ENCODE measurements around the gene OGDH. TPM values are rescaled to one million over a fixed set of nuclear protein-coding genes. Genes with fewer than 3 reads are reported as not detected.
A peak's percentile ranks its signal among the peaks of the same experiment; 100 is the strongest.
"Not testable (repeated sequence)": the region's sequence is repeated elsewhere in the genome, so short reads cannot be mapped to it uniquely, and the experiment has no call there.

OGDH gene
- total and polyA plus RNA-seq, 4 experiments from 2014 or later: 42.2 to 126 (median 88.8) TPM

DNA sequence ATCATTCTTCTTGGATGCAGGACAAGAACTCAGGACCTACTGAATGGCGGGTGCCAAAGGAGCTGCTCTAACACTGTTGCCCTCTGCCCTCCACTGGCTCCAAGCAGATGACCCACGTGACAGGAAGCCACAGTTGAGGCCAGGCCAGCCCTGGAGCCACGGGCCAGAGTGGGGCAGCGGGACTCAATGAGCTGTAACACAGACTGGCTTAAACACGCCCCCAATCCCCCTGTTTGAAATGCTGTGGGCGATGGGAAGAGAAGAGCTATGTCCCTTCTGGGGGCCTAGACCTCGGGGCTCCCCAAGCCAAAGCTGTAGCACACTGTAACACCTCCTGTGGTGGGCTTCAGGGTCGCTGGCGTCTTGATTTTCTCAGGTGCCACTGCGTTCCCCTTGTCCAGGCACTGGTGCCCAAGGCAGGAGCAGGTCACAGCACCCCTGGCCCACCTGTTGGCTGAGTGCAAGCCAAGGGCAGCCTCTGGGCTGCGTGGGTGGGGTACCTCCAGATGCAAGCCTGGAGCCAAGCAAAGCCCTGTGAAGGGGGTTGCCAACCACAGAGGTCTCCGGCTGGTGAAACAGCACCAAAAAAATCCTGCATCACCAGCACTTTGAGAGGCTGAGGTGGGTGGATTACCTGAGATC, 123.6 kb downstream of the OGDH start:
- Histone ChIP-seq H3K36me3 (ENCODE audit: insufficient read depth, low read length) (no peaks in the 10 kb centered on the region), H3K27me3 (ENCODE audit: insufficient read depth, low read length) (no peaks in the 10 kb centered on the region), H3K9me3 (ENCODE audit: control insufficient read depth in 1 of 2, low read length in 2 of 2) (no peaks in the 10 kb centered on the region), H3K4me3 (ENCODE audit: low read length in 2 of 2) (no peak overlapping the region), H3K4me1 (ENCODE audit: insufficient read depth, low read length) (no peaks in the 10 kb centered on the region), H3K27ac (ENCODE audit: low read depth, low read length) (no peak overlapping the region)
- Mint-ChIP-seq H3K4me1 (peaks cover 0 to 4% (median 0%) of the 10 kb centered on the region in 4 donors), H3K36me3 (no peaks in the 10 kb centered on the region), H3K4me3 (no peak overlapping the region), H3K27ac (no peak overlapping the region), H3K9me3 (no peaks in the 10 kb centered on the region), H3K27me3 (peaks cover 1 to 4% of the 10 kb centered on the region in 2 donors)
- intact Hi-C loops (cut with micrococcal nuclease): no loop called here
- no peak for DNase-seq
- ChIA-PET CTCF (ENCODE audit: partially characterized antibody) (no interaction called here), POLR2A (ENCODE audit: partially characterized antibody) (no interaction called here)

GRCh38 chr7:44732971-44733370, 126.5 kb downstream of the OGDH start:
- H3K27ac ChIP-seq (ENCODE audit: low read depth, low read length); H3K36me3 ChIP-seq (ENCODE audit: insufficient read depth, low read length); H3K27ac Mint-ChIP-seq; H3K4me1 ChIP-seq (ENCODE audit: insufficient read depth, low read length); intact Hi-C loops (cut with micrococcal nuclease); H3K36me3 Mint-ChIP-seq; H3K27me3 Mint-ChIP-seq; H3K27me3 ChIP-seq (ENCODE audit: insufficient read depth, low read length); H3K9me3 ChIP-seq (ENCODE audit: control insufficient read depth in 1 of 2, low read length in 2 of 2); H3K4me3 ChIP-seq (ENCODE audit: low read length in 2 of 2); H3K4me3 Mint-ChIP-seq; DNase-seq; H3K9me3 Mint-ChIP-seq: not testable (repeated sequence)
- H3K4me1 Mint-ChIP-seq: peaks cover 5 to 13% (median 8%) of the 10 kb centered on the region in 4 donors
- ChIA-PET CTCF (ENCODE audit: partially characterized antibody) (interaction anchor here (0.9 kb wide), 1 partner anchor 79 kb away, joined by 3 read pairs; no protein-coding TSS in a partner anchor), POLR2A (ENCODE audit: partially characterized antibody) (interaction anchor here (0.7 kb wide), 1 partner anchor 64 kb away, joined by 3 read pairs; no protein-coding TSS in a partner anchor)

DNA sequence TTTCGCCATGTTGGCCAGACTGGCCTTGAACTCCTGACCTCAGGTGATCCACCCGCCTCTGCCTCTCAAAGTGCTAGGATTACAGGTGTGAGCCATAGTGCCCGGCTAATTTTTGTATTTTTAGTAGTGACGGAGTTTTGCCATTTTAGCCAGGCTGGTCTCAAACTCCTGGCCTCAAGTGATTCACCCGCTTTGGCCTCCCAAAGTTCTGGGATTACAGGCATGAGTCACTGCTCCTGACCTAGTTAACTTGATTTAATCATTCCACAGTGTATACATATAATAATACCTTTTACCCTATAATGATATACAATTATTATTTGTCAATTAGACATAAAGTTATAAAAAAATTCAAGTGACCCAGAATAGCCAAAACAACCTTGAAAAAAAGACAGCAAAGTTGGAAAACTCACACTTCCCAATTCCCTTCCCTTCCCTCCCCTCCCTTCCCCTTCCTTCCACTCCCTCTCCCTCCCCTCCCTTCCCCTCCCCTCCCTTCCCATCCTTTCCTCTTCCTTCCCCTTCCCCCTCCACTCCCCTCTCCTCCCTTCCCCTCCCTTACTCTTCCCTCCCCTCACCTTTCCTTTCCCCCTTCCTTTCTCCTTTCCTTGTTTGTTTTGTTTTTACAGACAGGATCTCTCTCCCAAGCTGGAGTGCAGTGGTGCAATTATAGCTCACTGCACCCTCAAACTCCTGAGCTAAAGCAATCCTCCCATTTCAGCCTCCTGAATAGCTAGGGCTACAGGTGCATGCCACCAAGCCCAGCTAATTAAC, 127.5 kb downstream of the OGDH start:
- Mint-ChIP-seq H3K36me3 (no peaks in the 10 kb centered on the region), H3K4me1 (peaks cover 5 to 13% (median 8%) of the 10 kb centered on the region in 4 donors), H3K27ac (no peak overlapping the region), H3K9me3 (no peaks in the 10 kb centered on the region), H3K27me3 (no peaks in the 10 kb centered on the region), H3K4me3 (no peak overlapping the region)
- H3K27ac ChIP-seq (ENCODE audit: low read depth, low read length): no peak overlapping the region
- intact Hi-C loops (cut with micrococcal nuclease): no loop called here
- H3K9me3 ChIP-seq (ENCODE audit: control insufficient read depth in 1 of 2, low read length in 2 of 2): no peaks in the 10 kb centered on the region
- H3K4me3 ChIP-seq (ENCODE audit: low read length in 2 of 2): no peak overlapping the region
- peaks cover 7% of the 10 kb centered on the region for H3K4me1 ChIP-seq (ENCODE audit: insufficient read depth, low read length)
- no peak for DNase-seq
- ChIA-PET CTCF (ENCODE audit: partially characterized antibody) (no interaction called here), POLR2A (ENCODE audit: partially characterized antibody) (interaction anchor here (1.1 kb wide), 1 partner anchor 95 kb away, joined by 3 read pairs; no protein-coding TSS in a partner anchor)
- H3K36me3 ChIP-seq (ENCODE audit: insufficient read depth, low read length): no peaks in the 10 kb centered on the region
- H3K27me3 ChIP-seq (ENCODE audit: insufficient read depth, low read length): no peaks in the 10 kb centered on the region

DNA sequence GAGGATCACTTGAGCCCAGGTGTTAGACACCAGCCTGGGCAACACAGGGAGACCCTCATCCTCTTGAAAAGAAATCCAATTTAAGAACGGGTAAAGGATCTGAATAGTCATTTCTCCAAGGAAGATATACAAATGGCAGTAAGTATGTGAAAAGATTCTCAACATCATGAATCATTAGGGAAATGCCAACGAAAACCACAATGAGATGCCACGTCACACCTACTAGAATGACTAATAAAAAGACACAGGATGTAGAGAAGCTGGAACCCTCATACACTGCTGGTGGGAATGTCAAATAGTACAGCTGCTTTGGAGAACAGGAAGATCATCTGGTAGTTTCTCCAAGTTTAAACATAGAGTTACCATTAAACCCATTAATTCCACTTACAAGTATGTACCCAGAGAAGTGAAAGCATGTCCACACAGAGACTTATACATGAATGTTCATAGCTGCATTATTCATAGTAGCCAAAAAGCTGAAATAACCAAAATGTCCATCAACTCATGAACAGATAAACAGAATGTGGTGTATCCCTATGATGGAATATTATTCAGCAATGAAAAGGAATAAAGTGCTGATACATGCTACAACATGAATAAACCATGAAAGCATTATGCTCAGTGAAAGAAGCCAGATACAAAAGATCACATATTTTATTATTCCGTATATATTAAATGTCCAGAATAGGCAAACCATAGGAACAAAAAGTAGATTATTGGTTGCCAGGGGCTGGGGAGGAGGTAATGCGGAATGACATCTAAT, 129.2 kb downstream of the OGDH start:
- H3K9me3 ChIP-seq (ENCODE audit: control insufficient read depth in 1 of 2, low read length in 2 of 2): no peaks in the 10 kb centered on the region

GRCh38 chr7:44736896-44737295, 130.5 kb downstream of the OGDH start:
- Histone ChIP-seq H3K36me3 (ENCODE audit: insufficient read depth, low read length) (no peaks in the 10 kb centered on the region), H3K4me1 (ENCODE audit: insufficient read depth, low read length) (peaks cover 7% of the 10 kb centered on the region), H3K4me3 (ENCODE audit: low read length in 2 of 2) (no peak overlapping the region), H3K27me3 (ENCODE audit: insufficient read depth, low read length) (no peaks in the 10 kb centered on the region), H3K27ac (ENCODE audit: low read depth, low read length) (no peak overlapping the region), H3K9me3 (ENCODE audit: control insufficient read depth in 1 of 2, low read length in 2 of 2) (no peaks in the 10 kb centered on the region)
- ChIA-PET POLR2A (ENCODE audit: partially characterized antibody) (no interaction called here), CTCF (ENCODE audit: partially characterized antibody) (no interaction called here)
- Mint-ChIP-seq H3K36me3 (no peaks in the 10 kb centered on the region), H3K4me1 (peaks cover 5 to 20% (median 10%) of the 10 kb centered on the region in 4 donors), H3K27ac (peak overlapping the region in 3 of 7 donors; percentile 38 to 80 (median 53)), H3K9me3 (no peaks in the 10 kb centered on the region), H3K27me3 (no peaks in the 10 kb centered on the region), H3K4me3 (no peak overlapping the region)
- no peak for DNase-seq
- intact Hi-C loops (cut with micrococcal nuclease): no loop called here

More for the DNA sequence above, 129.2 kb downstream of the OGDH start:
- Histone ChIP-seq H3K36me3 (ENCODE audit: insufficient read depth, low read length) (no peaks in the 10 kb centered on the region), H3K27me3 (ENCODE audit: insufficient read depth, low read length) (no peaks in the 10 kb centered on the region), H3K27ac (ENCODE audit: low read depth, low read length) (no peak overlapping the region), H3K4me1 (ENCODE audit: insufficient read depth, low read length) (peaks cover 7% of the 10 kb centered on the region), H3K4me3 (ENCODE audit: low read length in 2 of 2) (no peak overlapping the region)
- intact Hi-C loops (cut with micrococcal nuclease): no loop called here
- DNase-seq: peak in 4 of 5 donors; percentile 16 to 73 (median 26)
- H3K36me3 Mint-ChIP-seq: no peaks in the 10 kb centered on the region
- CTCF ChIA-PET (ENCODE audit: partially characterized antibody): no interaction called here
- POLR2A ChIA-PET (ENCODE audit: partially characterized antibody): interaction anchor here (0.7 kb wide), 1 partner anchor 14 kb away, joined by 3 read pairs; no protein-coding TSS in a partner anchor
- peaks cover 5 to 15% (median 10%) of the 10 kb centered on the region in 4 donors for H3K4me1 Mint-ChIP-seq
- H3K4me3 Mint-ChIP-seq: no peak overlapping the region
- H3K27me3 Mint-ChIP-seq: no peaks in the 10 kb centered on the region
- H3K27ac Mint-ChIP-seq: peak overlapping the region in 4 of 7 donors; percentile 43 to 80 (median 74)
- no peaks in the 10 kb centered on the region for H3K9me3 Mint-ChIP-seq

GRCh38 chr7:44738051-44738723, 131.8 kb downstream of the OGDH start:
- Mint-ChIP-seq H3K4me1 (peaks cover 5 to 26% (median 13%) of the 10 kb centered on the region in 4 donors), H3K27ac (peak overlapping the region in 2 of 7 donors; percentile 37 to 79), H3K27me3 (no peaks in the 10 kb centered on the region), H3K4me3 (no peak overlapping the region), H3K36me3 (no peaks in the 10 kb centered on the region), H3K9me3 (no peaks in the 10 kb centered on the region)
- ChIA-PET CTCF (ENCODE audit: partially characterized antibody) (interaction anchor here (0.7 kb wide), 1 partner anchor 105 kb away, joined by 3 read pairs; no protein-coding TSS in a partner anchor), POLR2A (ENCODE audit: partially characterized antibody) (no interaction called here)
- intact Hi-C loops (cut with micrococcal nuclease): no loop called here
- DNase-seq: no peak
- Histone ChIP-seq H3K27ac (ENCODE audit: low read depth, low read length) (no peak overlapping the region), H3K4me3 (ENCODE audit: low read length in 2 of 2) (no peak overlapping the region), H3K4me1 (ENCODE audit: insufficient read depth, low read length) (peaks cover 13% of the 10 kb centered on the region), H3K36me3 (ENCODE audit: insufficient read depth, low read length) (no peaks in the 10 kb centered on the region), H3K9me3 (ENCODE audit: control insufficient read depth in 1 of 2, low read length in 2 of 2) (no peaks in the 10 kb centered on the region), H3K27me3 (ENCODE audit: insufficient read depth, low read length) (no peaks in the 10 kb centered on the region)
